A204.1 (cell line): ENCODE measurements around the gene SNX18.

ENCODE experiments used
- FAIRE-seq: peaks from 2 replicates; lab custom pipeline; 2012; peaks lifted over from hg19 to GRCh38; lab: Jason Lieb, UNC

The SNX18 gene

DNA sequence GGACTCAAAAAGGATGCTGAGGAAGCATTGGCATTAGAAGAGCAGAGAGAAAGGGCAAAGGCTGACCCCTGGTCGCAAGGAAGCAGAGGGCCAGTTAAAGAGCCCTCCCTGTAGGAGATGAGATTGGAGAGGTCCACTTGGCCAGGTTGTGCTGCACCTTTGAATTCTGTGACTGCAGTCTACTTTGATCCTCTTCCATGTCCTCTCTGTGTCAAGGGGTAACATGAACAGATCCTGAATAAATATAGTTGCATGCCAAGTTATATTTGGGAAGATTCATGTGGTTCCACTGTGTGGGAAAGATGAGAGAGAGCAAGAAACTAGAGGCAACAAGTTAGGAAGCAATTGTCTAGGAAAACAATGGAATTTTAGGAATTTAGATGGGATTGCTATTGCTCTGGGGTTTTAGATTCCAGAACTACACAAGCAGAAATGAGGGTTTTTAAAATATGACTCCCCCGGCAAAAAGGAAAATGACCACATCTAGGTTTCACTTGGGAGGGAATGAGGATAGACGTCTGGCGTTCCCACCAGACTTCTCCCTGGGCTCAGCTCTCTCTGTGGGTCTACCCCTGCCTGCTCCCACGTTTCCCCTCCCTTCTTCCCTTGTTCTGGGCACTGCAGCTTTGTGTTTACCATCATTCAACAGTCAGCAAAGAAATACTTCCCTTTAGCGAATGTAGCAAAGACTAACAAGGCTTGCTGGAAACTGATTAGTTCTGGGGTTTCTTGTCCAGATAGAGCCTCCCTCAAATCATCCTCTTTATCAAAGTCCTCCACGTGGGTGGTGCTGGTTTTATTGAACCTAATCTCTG is 63.6 kb downstream of the SNX18 start:
- no peak for FAIRE-seq

GRCh38 chr5:54581831-54582548 is 64.4 kb downstream of the SNX18 start:
- FAIRE-seq: no peak

DNA sequence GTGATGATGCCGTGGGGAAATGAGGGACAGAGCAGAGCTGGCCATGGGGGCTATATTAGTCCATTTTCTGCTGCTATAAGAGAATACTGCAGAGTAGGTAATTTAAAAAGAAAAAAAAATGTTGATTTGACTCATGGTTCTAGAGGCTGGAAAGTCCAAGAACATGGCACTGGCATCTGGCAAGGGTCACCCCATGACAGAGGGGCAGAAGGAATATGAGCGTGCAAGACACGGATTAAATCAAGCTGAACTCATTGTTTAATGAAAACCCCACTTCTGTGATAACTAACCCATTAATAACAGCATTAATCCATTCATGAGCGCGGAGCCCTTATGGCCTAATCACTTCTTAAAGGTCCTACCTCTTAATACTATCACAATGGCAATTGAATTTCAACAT is 68.8 kb downstream of the SNX18 start:
- FAIRE-seq: no peak

DNA sequence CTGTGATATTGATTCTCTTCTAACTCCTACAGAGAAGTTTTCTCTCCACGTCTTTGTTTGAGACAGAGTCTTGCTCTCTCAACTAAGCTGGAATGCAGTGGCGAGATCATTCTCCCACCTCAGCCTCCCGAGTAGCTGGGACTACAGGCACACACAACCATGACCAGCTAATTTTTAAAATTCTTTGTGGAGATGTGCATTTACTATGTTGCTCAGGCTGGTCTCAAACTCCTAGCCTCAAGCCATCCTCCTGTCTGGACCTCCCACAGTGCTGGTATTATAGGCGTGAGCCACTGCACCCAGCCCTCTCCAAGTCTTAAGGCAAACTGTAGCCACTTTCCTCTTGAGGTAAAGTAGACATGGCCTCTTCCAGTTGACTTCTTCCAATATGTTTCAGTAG is 72.2 kb downstream of the SNX18 start:
- FAIRE-seq: no peak

GRCh38 chr5:54590824-54591223 is 73.3 kb downstream of the SNX18 start:
- FAIRE-seq: no peak

DNA sequence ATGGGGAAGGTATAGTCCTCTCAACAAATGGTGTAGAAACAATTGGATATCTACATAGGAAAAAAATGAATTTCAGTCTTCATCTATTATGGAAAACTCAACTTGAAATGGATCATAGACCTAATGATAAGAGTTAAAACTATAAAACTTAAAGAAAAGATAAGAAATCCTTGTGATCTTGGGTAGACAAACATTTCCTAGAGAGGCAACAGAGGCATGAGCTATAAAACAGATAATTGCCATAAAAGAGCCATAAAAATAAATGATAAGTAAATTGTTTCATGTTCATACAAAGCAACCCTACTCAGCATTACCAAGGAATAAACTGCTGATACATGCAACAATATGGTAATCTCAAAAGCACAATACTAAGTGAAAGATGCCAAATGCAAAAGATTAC is 76.2 kb downstream of the SNX18 start:
- FAIRE-seq: no peak

GRCh38 chr5:54594181-54594580 is 76.6 kb downstream of the SNX18 start:
- no peak for FAIRE-seq

DNA sequence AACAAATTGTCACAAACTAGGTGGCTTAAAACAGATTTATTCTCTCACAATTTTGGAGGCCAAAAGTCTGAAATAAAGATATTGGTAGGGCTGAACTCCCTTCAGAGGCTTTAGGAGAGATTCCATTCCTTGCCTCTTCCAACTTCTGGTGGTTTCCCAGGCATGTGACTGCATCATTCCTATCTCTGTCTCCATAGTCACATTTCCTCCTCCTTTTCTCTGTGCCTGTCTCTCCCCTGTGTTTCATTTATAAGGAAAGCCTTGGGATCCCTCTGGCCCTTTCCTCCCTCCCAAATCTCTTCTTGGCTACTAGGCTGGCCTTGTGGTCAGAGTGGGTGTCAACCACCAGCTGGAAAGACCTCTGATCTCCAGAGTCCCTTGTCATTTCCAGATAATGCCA is 78.2 kb downstream of the SNX18 start:
- FAIRE-seq: no peak
